Stomach (tissue), 9 donors: ENCODE measurements around the gene RIMBP2. TPM values are rescaled to one million over a fixed set of nuclear protein-coding genes. Genes with fewer than 3 reads are reported as not detected.

ENCODE experiments used
- DNase-seq, 2 donors: peaks; one replicate each; pipeline versions ENCODE4 v3.0.0 to v3.0.0-alpha.2; 2013 to 2019
- H3K27ac ChIP-seq, 5 donors: fragments of 200-600 bp in 4 of 5; sonication (generic) in 4 of 5; one replicate each; pipeline ENCODE4 v1.5.1; 2013 to 2019; ENCODE audit warnings: mild to moderate bottlenecking in 1 of 5, moderate library complexity in 1 of 5
- H3K27me3 ChIP-seq, 3 donors: fragments of 200-600 bp; sonication (generic); one replicate each; pipeline ENCODE4 v1.5.1; 2017 to 2019; ENCODE audit warnings: mixed run types in 1 of 3
- H3K36me3 ChIP-seq, 4 donors: fragments of 200-600 bp; sonication (generic); 1 replicate in 3 of 4; 2 replicates in 1 of 4; pipeline ENCODE4 v1.5.1; 2016 to 2019
- H3K4me1 ChIP-seq, 4 donors: fragments of 200-600 bp; sonication (generic); one replicate each; pipeline ENCODE4 v1.5.1; 2016 to 2019
- H3K4me3 ChIP-seq, 4 donors: fragments of 200-600 bp; sonication (generic) in 3 of 4; one replicate each; pipeline ENCODE4 v1.5.1; 2016 to 2019; ENCODE audit warnings: mild to moderate bottlenecking in 1 of 4
- H3K9me3 ChIP-seq, 4 donors: fragments of 200-600 bp; sonication (generic); one replicate each; pipeline ENCODE4 v1.5.1; 2016 to 2019
- EP300 ChIP-seq: sonication (generic); formaldehyde crosslinking; IDR thresholded peaks from one replicate; pipeline ENCODE4 v1.6.1; 2017; ENCODE audit warnings: antibody characterized with exemption
- POLR2A ChIP-seq, 4 donors: fragments of 450-650 bp; IDR thresholded peaks; one replicate each; pipeline ENCODE4 v1.6.1; 2016; ENCODE audit warnings: antibody characterized with exemption in 4 of 4, control low read depth in 2 of 4, mild to moderate bottlenecking in 1 of 4, moderate library complexity in 1 of 4
- POLR2AphosphoS5 ChIP-seq, 3 donors: sonication (generic); formaldehyde crosslinking; IDR thresholded peaks; one replicate each; pipeline ENCODE4 v1.6.1; 2016; ENCODE audit warnings: antibody characterized with exemption in 3 of 3
- WGBS, 5 donors: extraction: QIAGEN DNeasy Blood & Tissue Kit in 3 of 5; methylation state at CpG; one replicate each; pipeline versions ENCODE4 v1.1.5 to v1.1.7; 2013 to 2018; 5-methylcytosine and 5-hydroxymethylcytosine counted together
- intact Hi-C: fragments of 100-400 bp; cut with DNase I; formaldehyde crosslinking; loops from one replicate; pipeline ENCODE4 v1.15.1; 2023; ENCODE audit warnings: low total_unique reads
- polyA plus RNA-seq, 3 donors: library from polyadenylated mRNA; stranded (reverse); fragments of 200-250 nt; gene quantifications; one replicate each; pipeline ENCODE4 v1.2.3, GENCODE V29; 2013
- total RNA-seq, 5 donors: library from RNA; depleted of rRNA; stranded (reverse); fragments of >200 nt; gene quantifications; one replicate each; pipeline versions ENCODE4 v1.1.0 to v1.2.3, GENCODE V29; 2014 to 2016
- TF ChIP-seq, protein P1 (sequence below), 7 experiments: fragments of 450-650 bp in 4 of 7; fragments of 200-600 bp in 3 of 7; sonication (generic) in 3 of 7; IDR thresholded peaks; one replicate each; pipeline ENCODE4 v1.5.1; 2016 to 2019; ENCODE audit warnings: antibody characterized with exemption in 7 of 7, control low read depth in 2 of 7, mild to moderate bottlenecking in 1 of 7
- donor health status: healthy with polysubstance abuse.
- donor health status: Bipolar disorder and iron deficiency.
- donor health status: healthy.

The RIMBP2 gene
- total and polyA plus RNA-seq, 8 donors, result 0.75 to 44.6 (median 5.6) TPM

DNA sequence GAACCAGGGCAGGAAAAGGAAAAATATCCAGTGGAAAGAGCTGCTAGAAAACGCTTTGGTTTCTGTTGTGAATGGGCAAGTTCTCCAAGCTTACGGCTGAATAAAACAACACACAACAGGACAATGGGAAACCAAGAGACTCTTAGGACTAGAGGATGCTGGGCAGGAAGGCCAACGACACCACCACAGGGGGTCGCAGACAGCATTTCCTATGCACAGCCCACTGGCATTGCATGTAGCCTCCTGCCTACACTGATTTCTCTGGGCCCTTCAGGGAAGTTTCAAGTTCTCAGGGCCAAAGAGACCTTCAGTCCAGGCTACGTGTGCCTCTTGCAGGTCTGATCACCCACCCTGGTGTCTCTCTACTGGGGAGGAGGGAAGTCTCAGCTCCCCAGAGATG is 108.0 kb downstream of the RIMBP2 start:
- no peak for TF ChIP-seq EP300
- Histone ChIP-seq H3K4me1 (no peaks in the 10 kb centered on the region), H3K27me3 (peaks cover 0 to 2% (median 0%) of the 10 kb centered on the region in 3 donors), H3K36me3 (no peaks in the 10 kb centered on the region), H3K4me3 (no peak overlapping the region), H3K9me3 (no peaks in the 10 kb centered on the region), H3K27ac (no peak overlapping the region)
- no peak for DNase-seq
- intact Hi-C loops, result no loop called here
- 57 to 63% (median 60%) methylated on average over 5 of the region's 5 CpGs for WGBS, 5 donors

DNA sequence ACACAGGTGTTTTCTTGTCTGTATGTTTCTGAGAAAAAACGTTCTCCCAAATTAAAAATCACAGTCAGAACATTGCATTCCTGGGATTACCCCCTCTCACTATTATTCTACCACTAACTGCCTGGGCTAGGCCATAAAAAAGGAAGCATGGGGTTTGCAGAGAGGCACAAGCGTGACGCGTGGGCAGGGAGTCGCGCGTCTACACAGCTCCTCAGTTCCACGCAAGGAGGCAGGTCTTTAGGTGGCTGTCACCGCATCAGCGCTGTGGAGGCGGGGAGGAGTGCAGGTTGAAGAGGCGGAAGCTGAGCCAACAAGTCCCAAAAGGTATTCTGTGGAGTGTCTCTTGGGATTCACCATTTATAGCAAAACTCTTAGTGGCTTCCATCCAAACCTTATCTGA is 109.9 kb downstream of the RIMBP2 start:
- WGBS, 5 donors, result 86 to 91% (median 90%) methylated on average over 12 of the region's 12 CpGs
- intact Hi-C loops, result no loop called here
- H3K27ac ChIP-seq, result no peak overlapping the region
- H3K9me3 ChIP-seq, result no peaks in the 10 kb centered on the region
- TF ChIP-seq, protein P1, sequence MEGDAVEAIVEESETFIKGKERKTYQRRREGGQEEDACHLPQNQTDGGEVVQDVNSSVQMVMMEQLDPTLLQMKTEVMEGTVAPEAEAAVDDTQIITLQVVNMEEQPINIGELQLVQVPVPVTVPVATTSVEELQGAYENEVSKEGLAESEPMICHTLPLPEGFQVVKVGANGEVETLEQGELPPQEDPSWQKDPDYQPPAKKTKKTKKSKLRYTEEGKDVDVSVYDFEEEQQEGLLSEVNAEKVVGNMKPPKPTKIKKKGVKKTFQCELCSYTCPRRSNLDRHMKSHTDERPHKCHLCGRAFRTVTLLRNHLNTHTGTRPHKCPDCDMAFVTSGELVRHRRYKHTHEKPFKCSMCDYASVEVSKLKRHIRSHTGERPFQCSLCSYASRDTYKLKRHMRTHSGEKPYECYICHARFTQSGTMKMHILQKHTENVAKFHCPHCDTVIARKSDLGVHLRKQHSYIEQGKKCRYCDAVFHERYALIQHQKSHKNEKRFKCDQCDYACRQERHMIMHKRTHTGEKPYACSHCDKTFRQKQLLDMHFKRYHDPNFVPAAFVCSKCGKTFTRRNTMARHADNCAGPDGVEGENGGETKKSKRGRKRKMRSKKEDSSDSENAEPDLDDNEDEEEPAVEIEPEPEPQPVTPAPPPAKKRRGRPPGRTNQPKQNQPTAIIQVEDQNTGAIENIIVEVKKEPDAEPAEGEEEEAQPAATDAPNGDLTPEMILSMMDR (IDR thresholded peaks at IDR 0.05), result no peak
- TF ChIP-seq POLR2AphosphoS5 (IDR thresholded peaks at IDR 0.05) (no peak), EP300 (no peak), POLR2A (IDR thresholded peaks at IDR 0.05) (no peak)
- no peaks in the 10 kb centered on the region for H3K4me1 ChIP-seq
- no peak overlapping the region for H3K4me3 ChIP-seq
- no peak for DNase-seq
- H3K27me3 ChIP-seq, result no peaks in the 10 kb centered on the region
- no peaks in the 10 kb centered on the region for H3K36me3 ChIP-seq

DNA sequence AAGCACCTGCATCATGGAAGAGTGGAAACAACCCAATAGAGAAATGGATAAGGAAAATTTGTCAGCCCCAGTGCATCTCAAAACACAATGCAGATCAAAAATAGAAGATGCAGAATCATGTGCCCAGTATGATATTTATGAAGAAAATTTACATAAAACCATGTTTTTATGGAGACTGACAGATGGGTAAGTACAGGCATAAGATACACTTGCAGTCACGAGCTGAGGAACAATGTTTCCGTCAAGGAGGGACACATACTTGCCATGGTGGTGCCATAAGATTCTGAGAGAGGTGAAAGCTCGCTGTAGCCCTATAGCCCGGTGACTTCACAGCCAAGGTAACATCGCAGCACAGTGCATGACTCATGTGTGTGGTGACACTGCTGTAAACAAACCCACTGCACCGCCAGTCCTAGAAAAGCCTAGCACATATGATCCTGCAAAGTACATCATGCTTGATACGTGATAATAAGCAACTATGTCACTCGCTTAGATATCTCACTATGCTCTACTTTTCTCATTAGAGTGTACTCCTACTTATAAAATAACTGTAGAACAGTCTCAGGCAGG is 112.6 kb downstream of the RIMBP2 start:
- peaks cover 0 to 9% (median 2%) of the 10 kb centered on the region in 4 donors for H3K9me3 ChIP-seq
- no peaks in the 10 kb centered on the region for H3K36me3 ChIP-seq
- no peaks in the 10 kb centered on the region for H3K4me1 ChIP-seq
- intact Hi-C loops, result no loop called here
- 66 to 82% (median 73%) methylated on average over 8 of the region's 8 CpGs for WGBS, 5 donors
- H3K4me3 ChIP-seq, result no peak overlapping the region
- H3K27ac ChIP-seq, result no peak overlapping the region
- H3K27me3 ChIP-seq, result no peaks in the 10 kb centered on the region
- no peak for TF ChIP-seq EP300
- no peak for TF ChIP-seq POLR2A (IDR thresholded peaks at IDR 0.05)
- TF ChIP-seq, protein P1 (IDR thresholded peaks at IDR 0.05), result no peak
- no peak for TF ChIP-seq POLR2AphosphoS5 (IDR thresholded peaks at IDR 0.05)
- DNase-seq, result no peak

DNA sequence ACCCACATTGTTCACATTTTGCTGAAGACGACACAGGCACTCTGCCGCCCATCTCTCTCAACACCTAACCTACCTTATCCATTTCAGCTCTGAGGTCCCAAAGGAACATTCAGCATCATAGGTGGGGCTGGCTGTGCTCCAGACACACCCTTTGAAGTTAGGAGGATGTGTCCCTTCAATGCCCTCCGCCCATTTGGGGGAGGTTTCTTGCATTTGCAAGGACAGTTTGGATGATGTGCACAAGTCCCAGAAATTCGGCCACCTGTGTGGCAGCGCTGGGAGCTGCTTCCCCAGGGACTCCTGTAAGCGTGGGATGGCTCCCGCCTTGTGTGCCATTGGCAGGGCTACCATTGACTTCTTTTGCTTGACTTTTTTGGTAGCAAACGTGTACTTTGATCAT is 113.8 kb downstream of the RIMBP2 start:
- WGBS, 5 donors, result 81 to 88% (median 84%) methylated on average over 8 of the region's 8 CpGs
- Histone ChIP-seq H3K27ac (no peak overlapping the region), H3K9me3 (peaks cover 0 to 22% (median 12%) of the 10 kb centered on the region in 4 donors), H3K36me3 (no peaks in the 10 kb centered on the region), H3K27me3 (no peaks in the 10 kb centered on the region), H3K4me3 (no peak overlapping the region), H3K4me1 (no peaks in the 10 kb centered on the region)
- intact Hi-C loops, result no loop called here
- TF ChIP-seq, protein P1 (IDR thresholded peaks at IDR 0.05), result no peak
- TF ChIP-seq POLR2A (IDR thresholded peaks at IDR 0.05), result no peak
- TF ChIP-seq EP300, result no peak
- no peak for TF ChIP-seq POLR2AphosphoS5 (IDR thresholded peaks at IDR 0.05)
- DNase-seq, result no peak

DNA sequence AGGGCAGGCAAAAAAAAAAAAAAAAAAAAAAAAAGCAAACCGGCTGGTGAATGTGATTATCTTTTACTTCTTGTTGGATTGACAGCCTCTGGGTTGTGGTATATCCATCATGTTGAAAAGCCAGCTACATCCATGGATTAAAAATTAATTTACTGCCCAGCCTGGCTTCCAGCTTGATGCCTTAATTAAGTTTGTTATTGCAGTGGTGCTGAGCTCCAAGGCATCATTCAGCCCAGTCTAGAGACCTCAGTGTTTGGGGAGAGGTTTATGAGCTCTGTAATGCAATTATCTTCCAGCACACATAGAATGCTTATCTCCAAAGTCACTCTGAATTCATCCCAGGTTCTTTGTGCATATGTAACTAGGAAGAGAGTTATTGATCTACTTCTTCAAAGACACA is 114.8 kb downstream of the RIMBP2 start:
- Histone ChIP-seq H3K4me1 (no peaks in the 10 kb centered on the region), H3K4me3 (no peak overlapping the region), H3K9me3 (peaks cover 0 to 30% (median 16%) of the 10 kb centered on the region in 4 donors), H3K27ac (no peak overlapping the region), H3K36me3 (no peaks in the 10 kb centered on the region), H3K27me3 (no peaks in the 10 kb centered on the region)
- no peak for TF ChIP-seq POLR2A (IDR thresholded peaks at IDR 0.05)
- TF ChIP-seq, protein P1 (IDR thresholded peaks at IDR 0.05), result no peak
- TF ChIP-seq POLR2AphosphoS5 (IDR thresholded peaks at IDR 0.05), result no peak
- intact Hi-C loops, result no loop called here
- DNase-seq, result peak in 1 of 2 donors; percentile 16
- WGBS, 5 donors, result 14 to 67% (median 31%) methylated on average over 1 of the region's 1 CpG
